ENCODE measurements around the gene LRRC7. TPM values are rescaled to one million over a fixed set of nuclear protein-coding genes. Genes with fewer than 3 reads are reported as not detected.
"Not testable (repeated sequence)": the region's sequence is repeated elsewhere in the genome, so short reads cannot be mapped to it uniquely, and the experiment has no call there.

Gene LRRC7
- total and polyA plus RNA-seq, 7 experiments from 2014 or later, result 0.15 to 6.4 (median 0.46) TPM; not detected in 1

DNA sequence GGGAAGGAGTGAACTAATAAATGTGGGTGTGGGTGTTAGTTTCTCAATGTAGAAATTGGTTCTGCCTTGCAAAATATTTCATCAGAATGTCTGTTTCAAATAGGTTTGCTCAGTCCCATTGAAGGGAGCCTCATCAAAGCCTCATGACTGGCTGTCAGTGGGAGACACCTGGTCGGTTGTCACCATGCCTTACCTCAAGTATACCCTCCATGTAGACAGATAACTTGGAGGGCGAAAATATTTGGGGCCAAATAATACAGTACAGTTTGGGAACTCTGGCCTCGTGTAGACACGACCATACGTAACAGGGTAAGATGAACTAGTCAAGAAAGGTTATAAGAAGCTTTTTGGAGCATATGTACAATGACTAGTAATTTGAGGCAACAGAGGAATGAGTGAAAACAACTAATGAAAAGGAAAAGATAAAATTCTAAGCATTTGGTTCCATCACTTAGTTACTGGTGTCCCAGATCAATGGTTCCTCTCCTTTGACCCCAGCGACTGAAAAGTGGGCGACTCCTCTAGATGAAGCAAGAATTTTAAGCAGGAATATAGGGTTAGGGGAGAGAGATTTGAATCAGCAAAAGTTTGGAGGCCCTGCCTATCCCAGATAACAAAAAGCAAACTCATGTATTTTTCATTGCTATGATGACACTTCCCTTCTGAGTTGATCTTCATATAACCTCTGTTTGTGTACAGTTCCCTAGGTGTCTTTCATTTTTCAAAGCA, 473.8 kb downstream of the LRRC7 start:
- Mint-ChIP-seq H3K9me3 (peaks cover 0 to 3% (median 0%) of the 10 kb centered on the region in 11 donors), H3K4me1 (no peaks in the 10 kb centered on the region), H3K27me3 (peaks cover 0 to 7% (median 0%) of the 10 kb centered on the region in 5 donors), H3K4me3 (no peak overlapping the region), H3K36me3 (no peaks in the 10 kb centered on the region), H3K27ac (no peak overlapping the region)
- ChIA-PET POLR2A (no interaction called here), CTCF (no interaction called here)
- Histone ChIP-seq H3K27me3 (ENCODE audit: control insufficient read depth in 2 of 2, insufficient read depth in 2 of 2, low read length in 2 of 2) (no peaks in the 10 kb centered on the region), H3K27ac (ENCODE audit: low read depth, low read length) (no peak overlapping the region), H3K4me3 (ENCODE audit: low read length) (no peak overlapping the region), H3K36me3 (ENCODE audit: control insufficient read depth in 2 of 3, insufficient read depth in 3 of 3, low read length in 3 of 3) (no peaks in the 10 kb centered on the region), H3K4me1 (ENCODE audit: control insufficient read depth in 2 of 2, insufficient read depth in 2 of 2, low read length in 2 of 2) (no peaks in the 10 kb centered on the region), H3K9me3 (ENCODE audit: control insufficient read depth in 2 of 3, low read length in 3 of 3) (no peaks in the 10 kb centered on the region)
- no peak for ATAC-seq
- intact Hi-C loops (cut with micrococcal nuclease), result no loop called here
- no peak for DNase-seq

DNA sequence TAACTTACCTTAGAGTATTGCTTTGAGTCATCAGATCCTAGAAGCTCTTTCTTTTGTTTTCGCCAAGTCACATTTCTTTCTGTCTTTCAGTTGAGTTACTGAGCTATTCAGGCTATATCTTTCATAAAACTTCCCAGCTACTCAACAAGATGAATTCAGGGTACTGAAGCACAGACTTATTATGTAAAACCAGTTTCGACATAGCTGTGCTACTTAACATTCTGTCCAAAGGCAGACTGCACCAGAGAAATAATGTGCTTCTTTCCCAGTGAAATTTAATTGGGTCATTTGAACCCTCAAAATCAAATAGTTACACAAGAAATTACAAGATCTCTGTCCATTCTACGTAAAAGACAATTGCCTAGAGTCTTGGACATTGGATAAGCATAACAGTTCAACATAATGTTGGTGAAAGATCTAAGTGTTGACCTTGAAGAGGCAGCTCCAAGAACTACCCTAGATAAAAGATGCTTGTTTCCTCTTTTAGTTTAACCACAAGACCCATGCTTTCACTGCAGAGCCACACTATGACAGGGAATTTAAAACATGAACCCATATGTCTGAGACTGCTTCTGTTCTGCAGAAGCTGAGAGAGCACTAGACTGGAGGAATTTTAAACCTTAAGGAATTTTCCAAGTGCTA, 474.5 kb downstream of the LRRC7 start:
- Mint-ChIP-seq H3K9me3 (peaks cover 0 to 3% (median 0%) of the 10 kb centered on the region in 11 donors), H3K36me3 (no peaks in the 10 kb centered on the region), H3K4me3 (no peak overlapping the region), H3K27me3 (peaks cover 0 to 5% (median 0%) of the 10 kb centered on the region in 5 donors), H3K27ac (no peak overlapping the region), H3K4me1 (no peaks in the 10 kb centered on the region)
- CTCF ChIA-PET, result interaction anchor here (0.7 kb wide), 1 partner anchor 15 kb away, joined by 3 read pairs; no protein-coding TSS in a partner anchor
- no peak overlapping the region for H3K27ac ChIP-seq (ENCODE audit: low read depth, low read length)
- H3K9me3 ChIP-seq (ENCODE audit: control insufficient read depth in 2 of 3, low read length in 3 of 3), result no peaks in the 10 kb centered on the region
- peak; percentile 69 for ATAC-seq
- no peaks in the 10 kb centered on the region for H3K36me3 ChIP-seq (ENCODE audit: control insufficient read depth in 2 of 3, insufficient read depth in 3 of 3, low read length in 3 of 3)
- no peak overlapping the region for H3K4me3 ChIP-seq (ENCODE audit: low read length)
- no peak for DNase-seq
- H3K4me1 ChIP-seq (ENCODE audit: control insufficient read depth in 2 of 2, insufficient read depth in 2 of 2, low read length in 2 of 2), result no peaks in the 10 kb centered on the region
- no peaks in the 10 kb centered on the region for H3K27me3 ChIP-seq (ENCODE audit: control insufficient read depth in 2 of 2, insufficient read depth in 2 of 2, low read length in 2 of 2)
- intact Hi-C loops (cut with micrococcal nuclease), result no loop called here
- POLR2A ChIA-PET, result no interaction called here

DNA sequence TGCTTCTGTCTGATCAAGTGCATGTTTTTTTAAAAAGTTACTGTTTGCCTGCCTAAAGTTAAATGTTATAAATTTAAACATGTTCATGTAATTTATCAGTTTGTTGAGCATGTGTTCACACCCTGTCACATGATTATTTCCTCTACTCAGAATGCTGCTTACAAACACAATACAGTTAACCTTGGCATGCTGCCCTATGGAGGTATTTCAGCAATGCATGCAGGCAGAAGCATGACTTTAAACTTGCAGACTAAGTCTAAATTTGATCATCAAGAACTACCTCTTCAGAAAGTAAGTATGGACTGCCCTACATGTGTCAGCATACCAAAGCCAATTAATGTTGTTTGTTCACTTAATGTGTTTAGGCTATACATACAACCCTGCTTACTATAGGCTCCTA, 476.1 kb downstream of the LRRC7 start:
- Histone ChIP-seq H3K4me1 (ENCODE audit: control insufficient read depth in 2 of 2, insufficient read depth in 2 of 2, low read length in 2 of 2) (no peaks in the 10 kb centered on the region), H3K27me3 (ENCODE audit: control insufficient read depth in 2 of 2, insufficient read depth in 2 of 2, low read length in 2 of 2) (no peaks in the 10 kb centered on the region), H3K9me3 (ENCODE audit: control insufficient read depth in 2 of 3, low read length in 3 of 3) (no peaks in the 10 kb centered on the region), H3K36me3 (ENCODE audit: control insufficient read depth in 2 of 3, insufficient read depth in 3 of 3, low read length in 3 of 3) (no peaks in the 10 kb centered on the region), H3K27ac (ENCODE audit: low read depth, low read length) (no peak overlapping the region), H3K4me3 (ENCODE audit: low read length) (no peak overlapping the region)
- Mint-ChIP-seq H3K9me3 (peaks cover 0 to 2% (median 0%) of the 10 kb centered on the region in 11 donors), H3K27me3 (peaks cover 0 to 5% (median 0%) of the 10 kb centered on the region in 5 donors), H3K4me3 (no peak overlapping the region), H3K36me3 (no peaks in the 10 kb centered on the region), H3K4me1 (no peaks in the 10 kb centered on the region), H3K27ac (no peak overlapping the region)
- POLR2A ChIA-PET, result no interaction called here
- intact Hi-C loops (cut with micrococcal nuclease), result no loop called here
- ATAC-seq, result no peak
- CTCF ChIA-PET, result no interaction called here
- DNase-seq, result no peak

DNA sequence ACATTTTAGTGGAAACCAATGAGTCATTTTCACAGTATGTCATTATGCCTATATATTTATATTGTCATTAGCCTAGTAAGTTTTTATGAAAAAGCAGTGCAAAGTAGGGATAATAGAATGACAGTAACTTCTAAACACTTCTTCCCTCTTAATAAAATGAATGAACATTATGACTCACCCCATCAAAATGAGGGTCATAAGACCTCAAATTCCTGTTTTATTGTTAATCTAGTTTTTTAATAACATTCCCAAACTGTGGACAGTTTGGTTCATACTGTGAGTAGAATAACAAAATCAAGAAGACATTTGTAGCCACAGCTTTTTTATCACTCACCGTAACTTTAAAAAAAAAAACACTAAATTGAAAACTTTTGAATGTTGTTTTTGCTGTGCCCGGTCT, 477.1 kb downstream of the LRRC7 start:
- Histone ChIP-seq H3K4me3 (ENCODE audit: low read length) (no peak overlapping the region), H3K27ac (ENCODE audit: low read depth, low read length) (no peak overlapping the region), H3K27me3 (ENCODE audit: control insufficient read depth in 2 of 2, insufficient read depth in 2 of 2, low read length in 2 of 2) (no peaks in the 10 kb centered on the region), H3K4me1 (ENCODE audit: control insufficient read depth in 2 of 2, insufficient read depth in 2 of 2, low read length in 2 of 2) (no peaks in the 10 kb centered on the region), H3K9me3 (ENCODE audit: control insufficient read depth in 2 of 3, low read length in 3 of 3) (no peaks in the 10 kb centered on the region), H3K36me3 (ENCODE audit: control insufficient read depth in 2 of 3, insufficient read depth in 3 of 3, low read length in 3 of 3) (no peaks in the 10 kb centered on the region)
- H3K27me3 Mint-ChIP-seq, result peaks cover 0 to 5% (median 0%) of the 10 kb centered on the region in 5 donors
- intact Hi-C loops (cut with micrococcal nuclease), result no loop called here
- no peaks in the 10 kb centered on the region for H3K9me3 Mint-ChIP-seq
- no peaks in the 10 kb centered on the region for H3K4me1 Mint-ChIP-seq
- ATAC-seq (no peak), DNase-seq (no peak)
- no peaks in the 10 kb centered on the region for H3K36me3 Mint-ChIP-seq
- POLR2A ChIA-PET, result no interaction called here
- H3K4me3 Mint-ChIP-seq, result no peak overlapping the region
- CTCF ChIA-PET, result no interaction called here
- no peak overlapping the region for H3K27ac Mint-ChIP-seq

DNA sequence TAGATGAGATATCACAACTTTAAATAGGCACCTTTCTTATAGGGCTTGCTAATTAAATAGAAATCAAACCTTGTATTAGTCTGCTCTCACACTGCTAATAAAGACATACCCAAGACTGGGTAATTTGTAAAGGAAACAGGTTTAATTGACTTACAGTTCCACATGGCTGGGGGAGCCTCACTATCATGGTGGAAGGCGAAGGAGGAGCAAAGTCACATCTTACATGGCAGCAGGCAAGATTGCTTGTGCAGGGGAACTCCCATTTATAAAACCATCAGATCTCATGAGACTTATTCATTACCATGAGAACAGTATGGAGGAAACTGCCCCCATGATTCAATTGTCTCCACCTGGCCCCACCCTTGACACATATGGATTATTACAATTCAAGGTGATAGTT, 477.9 kb downstream of the LRRC7 start:
- H3K4me1 Mint-ChIP-seq; H3K9me3 ChIP-seq (ENCODE audit: control insufficient read depth in 2 of 3, low read length in 3 of 3); CTCF ChIA-PET; intact Hi-C loops (cut with micrococcal nuclease); POLR2A ChIA-PET; H3K27me3 ChIP-seq (ENCODE audit: control insufficient read depth in 2 of 2, insufficient read depth in 2 of 2, low read length in 2 of 2); H3K27ac ChIP-seq (ENCODE audit: low read depth, low read length); H3K27ac Mint-ChIP-seq; H3K4me3 Mint-ChIP-seq; H3K36me3 ChIP-seq (ENCODE audit: control insufficient read depth in 2 of 3, insufficient read depth in 3 of 3, low read length in 3 of 3); ATAC-seq; H3K36me3 Mint-ChIP-seq; H3K4me3 ChIP-seq (ENCODE audit: low read length); H3K4me1 ChIP-seq (ENCODE audit: control insufficient read depth in 2 of 2, insufficient read depth in 2 of 2, low read length in 2 of 2); DNase-seq; H3K9me3 Mint-ChIP-seq; H3K27me3 Mint-ChIP-seq: not testable (repeated sequence)

DNA sequence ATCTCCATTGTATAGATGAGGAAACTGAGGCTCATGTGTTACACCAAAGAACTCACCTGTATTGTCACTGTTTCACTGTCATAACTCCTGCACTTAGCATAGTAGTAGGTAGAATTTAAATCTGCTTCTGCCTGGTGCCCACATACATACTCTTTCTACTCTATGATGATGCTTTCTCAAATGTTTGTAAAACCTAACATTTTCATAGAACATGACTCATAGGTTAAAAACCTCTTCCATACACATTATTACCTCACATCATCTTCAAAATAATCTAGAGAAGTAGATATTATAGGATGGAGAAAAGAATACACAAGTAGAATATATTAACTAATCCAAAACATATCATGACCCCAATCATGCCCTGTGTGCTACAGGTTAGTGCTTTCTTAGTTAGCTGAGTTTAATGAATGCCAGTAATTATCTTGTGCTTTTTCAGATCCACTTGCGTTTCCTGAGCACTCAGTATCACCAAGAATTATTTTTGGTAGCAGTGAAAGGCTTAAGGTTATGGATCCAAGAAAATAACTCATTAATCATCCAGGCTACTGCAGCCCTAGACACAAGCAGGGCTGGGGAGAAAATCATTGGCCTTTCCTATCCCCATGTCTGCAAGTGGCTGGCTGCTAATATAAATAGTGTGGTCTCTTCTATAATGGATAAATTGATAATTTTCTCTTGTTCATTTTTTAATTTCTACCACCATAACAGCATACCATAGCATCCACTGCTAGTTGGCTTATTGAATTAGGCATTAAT, 480.8 kb downstream of the LRRC7 start:
- peaks cover 0 to 5% (median 0%) of the 10 kb centered on the region in 5 donors for H3K27me3 Mint-ChIP-seq
- no peak for DNase-seq
- H3K9me3 Mint-ChIP-seq, result no peaks in the 10 kb centered on the region
- Histone ChIP-seq H3K4me1 (ENCODE audit: control insufficient read depth in 2 of 2, insufficient read depth in 2 of 2, low read length in 2 of 2) (no peaks in the 10 kb centered on the region), H3K27ac (ENCODE audit: low read depth, low read length) (no peak overlapping the region), H3K4me3 (ENCODE audit: low read length) (no peak overlapping the region), H3K27me3 (ENCODE audit: control insufficient read depth in 2 of 2, insufficient read depth in 2 of 2, low read length in 2 of 2) (no peaks in the 10 kb centered on the region), H3K36me3 (ENCODE audit: control insufficient read depth in 2 of 3, insufficient read depth in 3 of 3, low read length in 3 of 3) (no peaks in the 10 kb centered on the region), H3K9me3 (ENCODE audit: control insufficient read depth in 2 of 3, low read length in 3 of 3) (no peaks in the 10 kb centered on the region)
- H3K4me1 Mint-ChIP-seq, result no peaks in the 10 kb centered on the region
- no peak overlapping the region for H3K4me3 Mint-ChIP-seq
- no peak overlapping the region for H3K27ac Mint-ChIP-seq
- intact Hi-C loops (cut with micrococcal nuclease), result no loop called here
- ChIA-PET POLR2A (no interaction called here), CTCF (no interaction called here)
- H3K36me3 Mint-ChIP-seq, result no peaks in the 10 kb centered on the region
- no peak for ATAC-seq
